Prostate gland (tissue), 2 donors: ENCODE measurements around the gene PBX3.

Experiments used
- POLR2AphosphoS5 ChIP-seq: sonication (generic); formaldehyde crosslinking; IDR thresholded peaks from one replicate; pipeline ENCODE4 v1.6.1; 2017; ENCODE audit warnings: antibody characterized with exemption
- TF ChIP-seq, protein P1 (sequence below), 4 experiments: fragments of 200-600 bp in 2 of 4; fragments of 450-650 bp in 2 of 4; sonication (generic) in 2 of 4; IDR thresholded peaks; 1 replicate in 3 of 4; 2 replicates in 1 of 4; pipeline ENCODE4 v1.5.1; 2016 to 2019; ENCODE audit warnings: antibody characterized with exemption in 4 of 4, mild to moderate bottlenecking in 2 of 4, moderate library complexity in 2 of 4

DNA sequence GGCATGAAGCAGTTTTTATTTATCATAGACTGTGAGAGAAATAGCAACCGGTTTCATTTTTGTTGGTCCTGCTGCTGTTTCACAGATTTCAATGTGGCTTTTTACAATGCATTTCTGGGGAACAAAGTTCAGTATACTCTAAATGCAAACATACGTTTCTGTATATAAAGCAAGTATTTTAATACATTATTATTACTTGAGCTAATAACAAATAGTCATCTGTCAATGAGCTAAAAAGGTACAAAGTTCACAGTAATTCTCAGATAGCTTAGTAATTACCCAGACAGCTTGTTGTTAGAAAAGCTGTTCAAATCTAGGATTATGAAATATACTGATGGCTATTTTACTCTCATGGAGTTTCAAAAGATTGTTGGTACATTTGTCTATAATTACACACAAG is 50.8 kb downstream of the PBX3 start:
- TF ChIP-seq, protein P1, sequence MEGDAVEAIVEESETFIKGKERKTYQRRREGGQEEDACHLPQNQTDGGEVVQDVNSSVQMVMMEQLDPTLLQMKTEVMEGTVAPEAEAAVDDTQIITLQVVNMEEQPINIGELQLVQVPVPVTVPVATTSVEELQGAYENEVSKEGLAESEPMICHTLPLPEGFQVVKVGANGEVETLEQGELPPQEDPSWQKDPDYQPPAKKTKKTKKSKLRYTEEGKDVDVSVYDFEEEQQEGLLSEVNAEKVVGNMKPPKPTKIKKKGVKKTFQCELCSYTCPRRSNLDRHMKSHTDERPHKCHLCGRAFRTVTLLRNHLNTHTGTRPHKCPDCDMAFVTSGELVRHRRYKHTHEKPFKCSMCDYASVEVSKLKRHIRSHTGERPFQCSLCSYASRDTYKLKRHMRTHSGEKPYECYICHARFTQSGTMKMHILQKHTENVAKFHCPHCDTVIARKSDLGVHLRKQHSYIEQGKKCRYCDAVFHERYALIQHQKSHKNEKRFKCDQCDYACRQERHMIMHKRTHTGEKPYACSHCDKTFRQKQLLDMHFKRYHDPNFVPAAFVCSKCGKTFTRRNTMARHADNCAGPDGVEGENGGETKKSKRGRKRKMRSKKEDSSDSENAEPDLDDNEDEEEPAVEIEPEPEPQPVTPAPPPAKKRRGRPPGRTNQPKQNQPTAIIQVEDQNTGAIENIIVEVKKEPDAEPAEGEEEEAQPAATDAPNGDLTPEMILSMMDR (IDR thresholded peaks at IDR 0.05), result no peak
- TF ChIP-seq POLR2AphosphoS5, result no peak
